NCI-H146 treated with DMSO at 0.1 percent for 48 hours (cell line): ENCODE data around the gene SH3PXD2A.

ENCODE experiments used
- DNase-seq: peaks from one replicate; lab custom pipeline; 2025; ENCODE audit not compliant: unreplicated experiment; lab: John Stamatoyannopoulos, UW

SH3PXD2A gene

GRCh38 chr10:103632247-103632642, 223.1 kb downstream of the SH3PXD2A start:
- DNase-seq, result no peak

GRCh38 chr10:103630156-103630555, 225.2 kb downstream of the SH3PXD2A start:
- DNase-seq, result no peak

GRCh38 chr10:103629581-103629980, 225.8 kb downstream of the SH3PXD2A start:
- no peak for DNase-seq

DNA sequence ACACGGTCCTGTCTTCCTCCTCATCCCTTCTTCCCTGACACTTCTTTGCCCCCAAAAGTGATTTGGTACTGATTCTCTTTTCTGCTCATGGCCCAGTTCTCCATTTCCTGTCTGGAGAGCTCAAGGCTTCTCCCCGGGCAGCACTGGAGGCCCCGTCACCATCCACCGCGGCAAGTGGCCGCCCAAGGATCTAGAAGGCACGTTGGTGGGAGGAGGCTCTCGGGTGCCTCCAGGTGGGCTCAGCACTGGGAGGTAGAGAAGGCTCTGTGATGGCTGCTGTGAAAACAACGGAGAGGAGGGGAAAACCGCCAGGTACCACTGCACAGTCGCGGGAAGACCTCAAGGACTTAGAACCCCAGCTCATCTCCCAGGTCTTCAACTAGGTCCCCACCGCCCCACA, 227.5 kb downstream of the SH3PXD2A start:
- DNase-seq, result no peak

DNA sequence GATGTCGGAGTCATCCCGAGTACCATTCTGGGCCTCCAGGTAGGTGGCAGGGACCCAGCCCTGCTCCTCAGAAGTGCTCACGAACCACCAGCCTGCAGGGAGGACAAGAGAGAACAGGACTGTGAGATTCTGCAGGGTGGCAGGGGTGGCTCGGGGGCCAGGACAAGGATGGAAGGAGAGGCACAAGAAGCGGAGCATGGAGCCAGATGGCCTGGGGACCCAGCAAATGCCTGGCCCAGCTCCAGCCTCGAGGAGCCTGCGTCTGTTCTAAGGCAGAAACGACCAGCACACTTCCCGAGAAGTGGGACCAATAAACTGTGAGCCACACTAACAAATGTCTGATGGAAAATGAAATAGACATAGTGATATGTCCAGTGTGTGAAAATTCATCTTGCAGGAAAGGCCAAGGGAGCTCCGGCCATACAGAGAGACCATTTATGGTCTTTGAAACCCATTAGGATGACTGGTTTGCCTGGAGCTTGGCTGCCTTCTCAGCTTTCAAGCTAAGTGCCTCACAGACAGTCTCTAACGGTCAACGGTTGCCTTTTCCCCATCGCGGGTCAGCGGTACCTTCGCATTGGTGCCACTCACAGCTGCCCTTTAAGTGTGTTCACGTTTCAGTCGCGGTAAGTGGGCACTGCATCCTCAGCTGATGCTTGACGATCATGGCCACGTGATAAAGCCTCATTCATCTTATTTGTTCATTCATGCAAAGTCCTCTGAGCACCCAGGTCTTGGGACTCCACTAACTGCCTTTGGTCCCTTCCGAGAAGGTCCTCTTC, 228.1 kb downstream of the SH3PXD2A start:
- no peak for DNase-seq

DNA sequence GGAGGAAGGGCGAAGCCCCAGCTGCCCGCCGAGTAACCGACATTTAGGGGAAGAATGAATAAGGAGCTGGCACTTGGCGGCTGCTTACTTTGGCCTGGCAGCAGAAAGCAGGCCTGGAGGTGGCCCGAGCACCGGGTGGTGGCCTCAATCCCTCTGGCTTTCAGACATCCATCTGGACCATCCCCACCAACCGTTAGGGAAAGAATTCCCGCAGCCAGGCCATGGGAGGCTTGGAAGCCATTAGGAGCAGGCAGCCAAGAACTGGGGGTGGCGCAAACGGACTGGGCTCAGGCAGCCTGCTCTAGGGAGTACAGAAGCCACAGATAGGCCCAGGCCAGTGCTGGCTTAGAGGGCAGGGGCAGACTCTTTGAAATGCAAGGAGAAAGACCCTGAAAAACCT, 229.2 kb downstream of the SH3PXD2A start:
- DNase-seq, result no peak

DNA sequence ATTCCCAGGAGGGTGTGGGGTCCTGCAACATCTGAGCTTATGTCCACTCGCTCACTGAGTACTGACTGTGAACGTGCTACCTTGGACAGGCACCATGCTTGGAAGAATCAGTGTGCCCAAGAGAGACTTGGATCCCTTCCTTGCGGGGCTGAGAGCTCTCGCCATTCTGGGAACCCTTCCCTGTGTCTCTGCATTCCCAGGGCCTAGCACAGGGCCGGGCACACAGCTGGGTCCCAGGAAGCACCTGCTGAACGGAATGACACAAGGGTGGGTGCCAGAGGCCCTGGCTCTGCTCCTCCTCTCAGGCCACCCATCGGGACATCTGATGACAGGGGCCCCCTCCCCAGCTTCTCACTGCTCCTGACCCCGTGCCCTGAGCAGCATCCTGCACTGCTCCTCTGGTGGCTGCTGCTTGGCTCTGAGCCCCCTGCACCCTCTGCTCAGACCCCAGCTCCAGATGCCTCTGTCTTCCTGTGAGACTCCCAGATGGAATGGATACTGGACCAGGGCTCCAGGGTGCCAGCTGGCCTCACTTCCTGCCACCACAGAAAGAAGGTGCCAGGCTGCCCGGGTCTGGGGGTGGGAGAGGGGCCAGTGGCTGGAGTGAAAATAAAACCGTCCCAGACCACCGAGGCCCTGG, 232.3 kb downstream of the SH3PXD2A start:
- no peak for DNase-seq

DNA sequence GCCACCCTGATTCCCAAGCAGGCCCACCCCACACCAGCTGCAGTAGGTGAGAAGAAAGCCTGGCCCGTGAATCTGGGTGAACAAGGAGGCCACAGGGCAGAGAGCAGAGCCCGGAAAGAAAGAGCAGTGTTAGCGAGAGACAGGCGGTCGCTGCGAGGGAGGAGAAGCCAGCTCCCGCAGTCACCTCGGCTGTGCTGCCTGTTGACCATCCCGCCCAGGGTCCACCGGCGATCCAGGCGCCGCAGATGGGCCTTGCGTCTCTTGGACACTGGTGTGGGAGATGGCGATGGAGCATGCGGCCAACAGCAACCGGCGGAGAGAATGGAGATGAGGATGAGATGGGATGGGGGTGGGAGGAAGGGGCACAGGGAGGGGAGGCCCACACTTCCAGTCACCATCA, 233.1 kb downstream of the SH3PXD2A start:
- no peak for DNase-seq

GRCh38 chr10:103621783-103622125, 233.6 kb downstream of the SH3PXD2A start:
- no peak for DNase-seq

DNA sequence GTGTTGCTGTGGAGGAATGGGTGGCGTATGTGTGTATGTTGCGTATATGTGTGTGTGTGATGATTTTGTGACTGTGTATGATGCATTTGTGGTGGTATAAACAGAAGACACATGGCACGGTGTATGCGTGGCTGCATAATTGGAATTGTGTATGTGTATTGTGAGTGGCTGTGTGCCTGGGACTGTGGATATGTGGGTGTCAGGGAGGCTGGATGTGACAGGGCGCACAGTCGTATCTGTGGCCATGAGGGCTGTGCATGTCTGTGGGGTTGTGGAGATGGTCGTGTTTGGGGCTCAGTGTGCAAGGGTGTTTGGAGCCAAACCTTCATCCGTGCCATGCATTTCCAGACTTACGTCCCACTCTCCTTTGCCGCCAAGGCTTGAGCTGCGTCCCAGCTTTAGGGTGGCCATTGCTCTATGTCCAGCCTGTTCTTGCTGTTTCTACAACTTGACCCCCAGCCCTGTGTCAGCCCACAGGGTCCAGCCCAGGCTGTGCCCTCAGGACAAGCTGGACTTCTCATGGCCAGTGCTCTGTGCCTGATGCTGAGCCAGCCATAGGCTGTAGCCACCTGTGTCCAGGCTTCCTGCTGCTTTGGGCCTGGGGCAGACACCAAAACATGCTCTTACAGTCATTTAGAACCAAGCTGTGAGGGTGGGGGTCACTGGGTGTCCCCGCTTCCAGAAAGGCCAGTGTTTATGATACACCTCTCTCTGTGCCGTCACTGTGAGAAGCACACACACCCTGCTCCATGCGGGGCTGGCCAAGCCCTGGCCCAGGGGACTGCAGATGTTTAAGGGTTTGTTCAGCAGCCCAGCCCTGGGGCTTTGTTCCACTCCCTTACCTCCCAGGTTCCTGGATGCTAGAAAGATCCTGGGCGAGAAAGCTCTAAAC, 234.2 kb downstream of the SH3PXD2A start:
- no peak for DNase-seq

DNA sequence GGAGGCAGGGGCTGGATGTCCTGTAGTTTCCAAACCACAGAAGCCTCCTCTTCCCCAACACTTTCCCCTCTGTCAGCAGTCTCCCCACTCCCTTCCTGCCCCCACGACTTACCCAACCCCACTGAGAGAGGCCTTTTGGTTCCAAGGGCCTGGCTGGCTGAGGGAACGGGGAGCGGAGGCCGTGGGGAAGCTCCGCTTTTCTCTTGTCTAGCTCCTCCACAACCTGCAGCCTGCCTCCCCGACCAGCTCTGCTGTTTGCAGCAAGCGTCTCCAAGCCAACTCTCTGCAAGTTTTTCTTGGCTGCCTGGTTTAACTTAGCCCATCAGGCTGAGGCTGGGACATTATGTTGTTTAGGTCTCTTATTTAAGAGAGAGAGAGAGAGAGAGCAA, 235.0 kb downstream of the SH3PXD2A start:
- no peak for DNase-seq

DNA sequence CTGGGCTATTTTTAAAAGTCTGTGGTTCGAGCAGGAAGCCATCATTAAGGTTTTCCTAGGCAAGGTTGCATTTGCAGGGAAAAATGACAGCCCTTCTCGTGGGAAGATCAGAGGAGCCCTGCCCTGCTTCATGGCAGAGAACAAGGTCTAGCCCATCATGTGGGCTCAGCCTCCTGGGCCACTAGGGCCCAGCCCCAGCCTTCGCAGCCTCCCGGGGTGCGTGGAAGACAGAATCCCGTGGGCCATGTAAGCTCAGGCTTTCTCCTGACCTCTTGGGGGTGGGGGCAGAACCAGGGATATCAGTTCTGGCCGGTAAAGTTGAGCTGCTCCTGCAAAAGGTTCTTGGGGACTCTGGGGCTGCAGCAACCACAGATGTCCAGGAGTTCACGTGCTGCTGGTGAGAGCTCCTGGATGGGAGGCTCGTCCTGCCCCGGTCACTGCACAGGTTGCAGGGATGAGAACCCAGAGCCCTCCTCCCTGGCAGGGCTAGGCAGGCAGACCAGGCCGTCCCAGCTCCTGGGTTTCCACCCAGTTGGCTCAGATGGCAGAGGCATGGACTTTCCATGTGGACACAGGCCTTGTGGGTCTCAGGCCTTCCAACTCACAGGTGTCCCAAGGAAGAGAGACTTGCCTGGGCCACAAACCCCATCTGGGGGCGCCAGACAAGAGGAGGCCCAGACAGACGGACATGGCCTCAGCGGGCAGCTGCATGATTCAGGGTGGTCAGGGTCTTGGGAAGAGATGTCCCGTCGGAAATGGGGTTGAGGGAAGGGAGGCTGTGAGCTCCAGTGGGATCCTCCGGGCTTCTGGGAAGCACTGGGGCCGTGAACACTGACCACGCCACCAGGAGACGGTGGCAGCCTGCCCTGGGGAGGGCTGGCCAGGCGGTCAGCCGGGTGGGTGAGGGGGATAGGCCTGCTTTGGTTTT, 235.7 kb downstream of the SH3PXD2A start:
- DNase-seq, result no peak

- no peak for DNase-seq
These were observed 236.6 kb downstream of the SH3PXD2A start for GRCh38 chr10:103618575-103619423.

- DNase-seq, result no peak
These were observed 237.6 kb downstream of the SH3PXD2A start for GRCh38 chr10:103617602-103618385.

DNA sequence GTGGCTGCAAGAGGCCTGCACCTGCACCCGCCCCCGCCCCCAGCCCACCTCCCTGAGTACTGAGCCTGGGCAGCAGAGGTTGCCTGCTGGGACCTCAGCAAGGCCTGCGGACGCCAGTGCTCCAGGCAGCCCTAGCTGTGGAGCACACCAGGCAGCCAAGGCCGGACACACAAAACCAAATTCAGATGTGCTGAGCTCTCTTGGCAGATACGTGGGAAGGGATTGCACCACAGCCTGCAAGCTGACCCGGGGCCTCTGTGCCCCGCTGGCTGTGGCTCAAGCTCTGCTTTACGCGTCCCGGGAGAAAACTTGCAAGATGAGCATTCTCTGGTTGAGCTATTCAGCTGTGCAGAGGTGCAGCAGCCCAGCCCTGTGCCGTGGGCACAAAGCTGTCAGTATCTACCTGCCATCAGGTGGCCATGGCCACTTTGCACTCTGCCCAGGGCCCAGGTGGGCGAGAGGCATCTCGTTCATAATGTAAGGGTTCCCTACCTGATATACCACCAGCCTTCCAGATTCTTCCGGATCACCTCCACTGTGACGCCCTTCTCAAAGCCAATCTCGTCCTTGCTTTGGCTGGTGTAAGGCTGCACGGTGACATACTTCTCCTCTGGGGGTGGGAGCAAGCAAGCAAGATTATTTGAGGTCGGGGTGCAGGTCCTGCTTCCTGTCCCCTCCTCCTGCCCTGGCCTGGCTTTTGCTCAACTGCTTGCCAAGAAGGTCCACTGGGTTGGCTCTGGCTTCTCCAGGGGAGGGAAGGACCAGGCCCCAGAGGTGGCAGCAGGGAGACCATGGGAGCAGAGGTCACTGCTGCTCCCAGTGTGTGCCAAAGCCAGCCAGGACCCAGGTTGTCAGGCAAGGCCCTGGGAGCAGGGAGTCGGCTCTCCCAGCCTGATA, 238.4 kb downstream of the SH3PXD2A start:
- no peak for DNase-seq

DNA sequence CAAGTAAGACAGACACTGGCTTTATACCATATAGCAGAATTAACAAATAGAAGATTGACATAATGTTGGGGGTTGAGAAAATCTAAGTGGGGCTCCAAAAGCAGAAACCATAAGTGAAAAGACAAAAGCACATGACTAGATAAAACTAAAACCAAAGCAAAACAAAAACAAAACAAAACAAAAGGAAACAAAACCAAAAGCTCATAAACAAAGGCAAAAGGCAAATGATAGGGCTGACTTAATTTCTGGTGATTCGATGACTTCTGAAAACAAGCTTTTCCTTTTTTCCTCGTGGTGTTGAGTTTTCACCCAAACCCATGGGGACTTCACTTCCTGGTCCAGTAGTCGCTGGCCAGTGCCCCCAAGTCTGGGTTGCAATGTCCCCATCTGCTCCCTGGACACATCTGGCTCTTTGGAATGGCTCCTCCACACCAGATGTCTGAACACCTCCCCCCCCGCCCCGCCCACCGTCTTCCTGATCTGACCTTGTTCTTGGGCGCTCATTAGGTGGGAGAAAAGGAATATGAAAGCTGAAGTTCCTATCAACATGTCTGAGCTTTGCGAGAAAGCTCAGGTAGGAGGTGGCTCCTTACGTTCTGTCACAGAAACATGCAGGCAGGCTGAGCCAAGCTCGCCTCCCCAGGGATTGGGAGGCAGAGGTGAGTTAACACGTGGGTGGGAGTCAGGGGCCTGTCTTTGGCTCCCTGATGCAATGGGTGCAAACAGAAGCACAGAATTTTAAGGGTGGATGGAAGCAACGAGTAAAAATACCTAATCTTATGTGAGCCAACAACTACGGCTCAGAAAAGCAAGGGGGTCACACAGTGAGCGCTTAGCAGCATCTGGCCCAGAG, 240.8 kb downstream of the SH3PXD2A start:
- DNase-seq, result no peak

DNA sequence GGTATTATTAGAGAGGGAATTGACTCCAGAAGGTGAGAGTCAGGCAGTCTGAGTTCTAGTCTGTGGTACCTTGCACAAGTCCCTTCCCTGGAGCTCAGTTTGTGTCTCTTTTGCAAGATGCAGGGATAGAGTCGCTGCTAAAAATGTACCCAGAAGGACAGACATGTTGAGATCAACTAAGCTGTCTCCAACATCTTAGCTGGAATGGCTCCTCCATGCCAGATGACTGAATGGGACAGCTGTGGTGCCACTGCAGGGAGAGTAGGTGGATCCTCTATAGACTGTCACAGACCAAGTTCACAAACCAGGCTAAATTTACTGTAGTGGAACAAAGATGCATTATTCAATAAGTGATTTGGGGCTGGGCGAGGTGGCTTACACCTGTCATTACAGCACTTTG, 241.8 kb downstream of the SH3PXD2A start:
- no peak for DNase-seq
